Glutamatergic neuron (in vitro differentiated cells): Measurements from ENCODE around the gene PNLIPRP1. TPM values are rescaled to one million over a fixed set of nuclear protein-coding genes. Genes with fewer than 3 reads are reported as not detected.
A peak's percentile ranks its signal among the peaks of the same experiment; 100 is the strongest.

Experiments used
- DNase-seq: peaks from one replicate; pipeline ENCODE4 v3.0.0; 2022
- H3K27ac Mint-ChIP-seq: one replicate; pipeline ENCODE4 v1.8.0; 2020; ENCODE audit warnings: mild to moderate bottlenecking, mixed read lengths, inconsistent platforms; ENCODE audit not compliant: unreplicated experiment
- H3K27me3 Mint-ChIP-seq: one replicate; pipeline ENCODE4 v1.8.0; 2020; ENCODE audit warnings: mild to moderate bottlenecking, moderate library complexity, mixed read lengths, inconsistent platforms; ENCODE audit not compliant: unreplicated experiment
- H3K36me3 Mint-ChIP-seq: one replicate; pipeline ENCODE4 v1.8.0; 2020; ENCODE audit warnings: mild to moderate bottlenecking, mixed read lengths, inconsistent platforms; ENCODE audit not compliant: unreplicated experiment
- H3K4me1 Mint-ChIP-seq: one replicate; pipeline ENCODE4 v1.8.0; 2020; ENCODE audit warnings: mild to moderate bottlenecking, low read depth, mixed read lengths, inconsistent platforms; ENCODE audit not compliant: unreplicated experiment
- H3K4me3 Mint-ChIP-seq: one replicate; pipeline ENCODE4 v1.8.0; 2020; ENCODE audit warnings: mild to moderate bottlenecking, mixed read lengths, inconsistent platforms; ENCODE audit not compliant: unreplicated experiment
- H3K9me3 Mint-ChIP-seq: one replicate; pipeline ENCODE4 v1.8.0; 2020; ENCODE audit warnings: mild to moderate bottlenecking, moderate library complexity, mixed read lengths, inconsistent platforms; ENCODE audit not compliant: unreplicated experiment
- total RNA-seq: library from RNA; stranded (reverse); fragmentation: NEBNext Ultra II Directional; extraction: Animal tissue kit (Norgen Biotek cat#: 25700); gene quantifications from one replicate; pipeline ENCODE4 v1.2.1, GENCODE V29; 2021; ENCODE audit not compliant: unreplicated experiment
- TF ChIP-seq, protein P1 (sequence below): fragments of 200-600 bp; sonication (generic); IDR thresholded peaks from one replicate; pipeline ENCODE4 v1.5.0; 2021; ENCODE audit not compliant: partially characterized antibody, unreplicated experiment

Gene PNLIPRP1
- total RNA-seq, 1 donor from 2014 or later: not detected

DNA sequence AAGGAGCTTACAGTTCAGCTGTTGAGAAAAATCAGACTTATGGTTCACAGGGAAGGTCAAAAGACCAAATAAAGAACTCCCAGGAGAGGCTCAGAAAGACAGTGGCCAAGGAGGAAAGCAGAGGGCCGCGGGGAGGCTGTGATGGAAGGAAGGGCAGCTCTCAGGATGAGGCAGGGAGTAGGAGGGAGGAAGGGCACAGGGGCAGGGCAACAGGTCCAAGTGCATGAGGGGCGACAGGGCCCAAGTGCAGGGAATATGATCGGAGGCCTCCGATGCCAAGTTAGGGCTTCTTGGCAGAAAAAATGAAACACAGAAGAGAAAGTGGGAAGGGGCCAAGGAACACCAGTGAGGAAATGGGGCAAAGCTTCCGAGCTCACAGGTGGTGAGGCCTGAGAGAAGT, 16.6 kb downstream of the PNLIPRP1 start:
- no peak overlapping the region for H3K27ac Mint-ChIP-seq
- H3K4me1 Mint-ChIP-seq: no peaks in the 10 kb centered on the region
- no peak for DNase-seq
- H3K4me3 Mint-ChIP-seq: no peak overlapping the region
- TF ChIP-seq, protein P1, sequence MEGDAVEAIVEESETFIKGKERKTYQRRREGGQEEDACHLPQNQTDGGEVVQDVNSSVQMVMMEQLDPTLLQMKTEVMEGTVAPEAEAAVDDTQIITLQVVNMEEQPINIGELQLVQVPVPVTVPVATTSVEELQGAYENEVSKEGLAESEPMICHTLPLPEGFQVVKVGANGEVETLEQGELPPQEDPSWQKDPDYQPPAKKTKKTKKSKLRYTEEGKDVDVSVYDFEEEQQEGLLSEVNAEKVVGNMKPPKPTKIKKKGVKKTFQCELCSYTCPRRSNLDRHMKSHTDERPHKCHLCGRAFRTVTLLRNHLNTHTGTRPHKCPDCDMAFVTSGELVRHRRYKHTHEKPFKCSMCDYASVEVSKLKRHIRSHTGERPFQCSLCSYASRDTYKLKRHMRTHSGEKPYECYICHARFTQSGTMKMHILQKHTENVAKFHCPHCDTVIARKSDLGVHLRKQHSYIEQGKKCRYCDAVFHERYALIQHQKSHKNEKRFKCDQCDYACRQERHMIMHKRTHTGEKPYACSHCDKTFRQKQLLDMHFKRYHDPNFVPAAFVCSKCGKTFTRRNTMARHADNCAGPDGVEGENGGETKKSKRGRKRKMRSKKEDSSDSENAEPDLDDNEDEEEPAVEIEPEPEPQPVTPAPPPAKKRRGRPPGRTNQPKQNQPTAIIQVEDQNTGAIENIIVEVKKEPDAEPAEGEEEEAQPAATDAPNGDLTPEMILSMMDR: no peak
- no peaks in the 10 kb centered on the region for H3K36me3 Mint-ChIP-seq
- H3K27me3 Mint-ChIP-seq: peaks cover 6% of the 10 kb centered on the region
- peaks cover 2% of the 10 kb centered on the region for H3K9me3 Mint-ChIP-seq

DNA sequence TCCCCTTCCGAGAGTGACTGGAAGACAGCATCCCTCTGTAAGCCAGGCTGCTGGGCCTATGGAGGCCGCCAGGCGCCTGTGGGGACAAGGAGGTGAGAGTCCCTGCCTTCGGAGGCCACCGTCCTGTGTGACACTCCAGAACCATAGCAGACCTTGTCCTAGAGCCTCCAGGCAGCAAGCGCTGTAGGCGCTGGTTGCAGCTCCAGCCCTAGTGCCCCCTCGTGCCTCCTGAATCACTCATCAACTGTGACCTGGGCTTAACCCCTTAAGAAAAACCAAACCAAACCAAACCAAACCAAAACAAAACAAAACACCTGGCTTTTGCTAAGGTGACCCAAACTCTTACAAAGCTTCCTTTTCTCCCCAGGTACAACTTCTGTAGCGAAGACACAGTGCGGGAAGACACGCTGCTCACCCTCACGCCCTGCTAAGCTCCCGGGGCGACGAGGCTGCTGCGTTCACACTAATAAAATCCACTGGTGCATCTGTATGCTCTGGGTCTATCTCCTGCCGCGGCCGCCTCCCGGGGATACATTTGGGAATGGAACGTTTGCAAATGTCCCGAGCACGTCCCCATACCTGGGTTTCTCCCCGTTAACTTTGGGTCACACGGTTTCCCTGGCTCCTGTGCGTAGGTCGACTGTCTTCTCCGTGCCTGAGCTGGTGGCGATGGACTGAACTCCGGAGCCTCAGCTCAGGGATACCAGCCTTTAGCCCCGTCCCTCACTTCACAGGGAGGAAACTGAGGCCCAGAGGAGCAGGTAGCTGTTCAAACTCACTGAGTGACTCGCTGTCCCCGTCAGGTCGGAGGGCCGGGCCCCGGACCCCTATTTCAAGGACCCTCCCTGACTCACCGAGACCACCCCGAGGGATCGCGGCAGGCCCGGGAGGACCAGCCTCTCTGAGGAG, 18.2 kb downstream of the PNLIPRP1 start:
- Mint-ChIP-seq H3K36me3 (peaks cover 5% of the 10 kb centered on the region), H3K27ac (no peak overlapping the region), H3K27me3 (peaks cover 6% of the 10 kb centered on the region), H3K9me3 (peaks cover 4% of the 10 kb centered on the region), H3K4me1 (no peaks in the 10 kb centered on the region), H3K4me3 (peak overlapping the region; percentile 75)
- no peak for DNase-seq
- TF ChIP-seq, protein P1: no peak

DNA sequence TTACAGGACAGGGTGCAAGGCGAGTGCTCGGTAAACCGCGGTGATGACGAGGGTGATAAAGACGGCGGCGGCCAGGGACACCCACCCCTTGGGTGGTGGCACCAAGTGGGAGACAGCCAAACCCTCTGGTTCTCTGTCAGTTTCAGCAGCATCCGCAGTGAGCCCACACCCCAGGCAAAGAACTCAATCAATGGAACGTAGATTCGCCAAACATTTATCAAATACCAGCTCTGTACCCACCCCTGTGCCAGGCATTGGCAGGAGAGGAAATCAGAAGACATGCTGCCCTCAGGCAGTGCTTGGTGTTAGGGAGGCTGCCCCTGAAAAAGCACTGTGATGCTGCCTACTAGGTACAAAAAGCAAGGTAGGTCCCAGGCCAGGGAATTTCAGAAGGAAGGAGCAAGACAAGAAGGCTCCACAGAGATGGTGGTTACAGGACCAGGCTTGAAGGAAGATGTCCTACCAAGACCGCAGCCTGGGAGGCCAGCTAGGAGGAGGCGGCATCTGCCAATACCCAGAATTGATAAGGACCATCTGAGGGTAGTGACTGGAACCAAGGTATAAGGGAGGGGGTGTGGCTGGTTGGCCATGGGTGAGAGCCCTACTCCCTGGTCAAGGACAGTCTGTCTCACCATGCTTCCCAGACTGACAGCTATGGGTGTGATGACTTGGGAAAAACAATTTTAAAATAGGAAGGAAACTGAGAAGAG, 19.8 kb downstream of the PNLIPRP1 start:
- Mint-ChIP-seq H3K9me3 (peaks cover 4% of the 10 kb centered on the region), H3K36me3 (peaks cover 5% of the 10 kb centered on the region), H3K4me3 (no peak overlapping the region), H3K4me1 (no peaks in the 10 kb centered on the region), H3K27ac (no peak overlapping the region), H3K27me3 (peaks cover 6% of the 10 kb centered on the region)
- no peak for DNase-seq
- TF ChIP-seq, protein P1: no peak

DNA sequence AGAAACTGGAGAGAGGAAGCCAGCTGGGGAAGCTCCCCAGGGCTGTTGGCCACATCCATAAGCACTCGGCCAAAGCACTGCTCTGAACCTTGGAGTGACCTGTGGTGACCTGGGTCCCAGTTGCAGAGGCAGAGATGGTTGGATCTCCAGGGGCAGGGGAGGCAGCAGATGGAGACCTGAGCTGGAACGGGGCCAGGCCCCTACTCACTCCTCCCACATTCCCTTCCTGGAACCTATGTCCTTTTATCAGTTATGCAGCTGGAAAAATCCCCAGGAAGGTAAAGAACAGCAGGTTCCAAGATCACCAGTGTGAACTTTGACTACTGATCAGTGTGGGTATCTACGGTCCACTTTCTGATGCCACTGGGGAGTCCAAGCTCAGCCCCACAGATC, 20.4 kb downstream of the PNLIPRP1 start:
- Mint-ChIP-seq H3K36me3 (peaks cover 5% of the 10 kb centered on the region), H3K4me1 (no peaks in the 10 kb centered on the region), H3K27me3 (peaks cover 6% of the 10 kb centered on the region), H3K4me3 (no peak overlapping the region), H3K27ac (no peak overlapping the region), H3K9me3 (peaks cover 4% of the 10 kb centered on the region)
- TF ChIP-seq, protein P1: no peak
- no peak for DNase-seq
